Heart left ventricle (tissue), 13 donors: ENCODE data around the gene TAS2R19.
"Not testable (repeated sequence)": the region's sequence is repeated elsewhere in the genome, so short reads cannot be mapped to it uniquely, and the experiment has no call there.

ENCODE experiments used
- CTCF ChIP-seq, 12 donors: fragments of 200-600 bp; sonication (generic) in 4 of 12; IDR thresholded peaks; one replicate each; pipeline versions ENCODE4 v1.5.0 to v1.8.0; 2018 to 2022; ENCODE audit warnings: antibody characterized with exemption in 12 of 12, mild to moderate bottlenecking in 5 of 12
- POLR2A ChIP-seq, 2 donors: fragments of 450-650 bp; IDR thresholded peaks; one replicate each; pipeline ENCODE4 v1.6.1; 2017; ENCODE audit warnings: antibody characterized with exemption in 2 of 2, mild to moderate bottlenecking in 2 of 2, moderate library complexity in 2 of 2
- donor health status: ischemic (EF 13 %, LVEDD 7.1; RV severe dilation, severe dysfunction).
- donor health status: DM: no; HTN: yes; CAD: no.
- donor health status: DM: no; HTN: no; CAD: no.
- donor health status: ischemic (EF 25% LVEDD 6.9; RV normal size, moderate dysfunction).
- donor health status: ischemic (EF 25% LVEDD 5.7; RV mildly dilated, moderate dysfunction).
- donor health status: ischemic (EF 35%, LVEDD 5.7; RV mildly dilated, moderate dysfunction).
- donor health status: nonischemic (EF 11% LVEDD 7.7; RV severe dilation, severe dysfunction).
- donor health status: DM: yes; HTN: yes; CAD: no.
- donor health status: PGD.
- donor health status: ischemic (EF 29% LVEDD 5.4; RV normal size, mild dysfunction).
- donor health status: nonischemic (EF 23%, LVEDD 6.1; RV moderate dilation, normal function).

DNA sequence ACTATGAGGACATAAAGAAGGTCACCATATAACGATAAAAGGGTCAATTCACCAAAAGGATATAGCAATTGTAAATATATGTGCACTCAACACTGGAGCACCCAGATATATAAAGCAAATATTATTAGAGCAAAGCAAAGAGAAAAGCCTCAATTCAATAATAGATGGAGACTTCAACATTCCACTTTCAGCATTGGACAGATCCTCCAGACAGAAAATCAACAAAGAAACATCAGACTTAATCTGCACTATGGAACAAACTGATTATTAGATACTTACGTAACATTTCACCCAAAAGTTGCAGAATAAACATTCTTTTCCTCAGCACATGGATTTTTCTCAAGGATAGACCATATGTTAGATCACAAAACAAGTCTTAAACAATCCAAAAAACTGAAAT lies 18.9 kb upstream of the TAS2R19 start:
- not testable (repeated sequence) for TF ChIP-seq CTCF, POLR2A (IDR thresholded peaks at IDR 0.05)
